NT2/D1 (cell line): ENCODE results near the gene REXO1.
"Not testable (repeated sequence)": the region's sequence is repeated elsewhere in the genome, so short reads cannot be mapped to it uniquely, and the experiment has no call there.

Experiments used
- DNase-seq: peaks from one replicate; pipeline ENCODE4 v3.0.0-alpha.2; 2011; ENCODE audit warnings: low read depth, low spot score
- H3K27me3 ChIP-seq: 2 replicates; pipeline ENCODE4 v1.6.0; 2011; ENCODE audit warnings: mild to moderate bottlenecking; ENCODE audit not compliant: insufficient read length, insufficient read depth
- H3K36me3 ChIP-seq: 2 replicates; pipeline ENCODE4 v1.6.1; 2011; ENCODE audit warnings: mild to moderate bottlenecking, low read length, mixed read lengths; ENCODE audit not compliant: insufficient read depth, insufficient read length
- H3K4me1 ChIP-seq: 2 replicates; pipeline ENCODE4 v1.5.1; 2011; ENCODE audit not compliant: insufficient read depth, insufficient read length
- H3K4me3 ChIP-seq: 2 replicates; pipeline ENCODE4 v1.5.1; 2011; ENCODE audit warnings: low read depth; ENCODE audit not compliant: insufficient read length
- H3K9ac ChIP-seq: 2 replicates; pipeline ENCODE4 v1.6.0; 2011; ENCODE audit warnings: low read depth; ENCODE audit not compliant: insufficient read length
- H3K9me3 ChIP-seq: 2 replicates; pipeline ENCODE4 v1.5.1; 2011; ENCODE audit warnings: mild to moderate bottlenecking, low read length; ENCODE audit not compliant: insufficient read depth
- SUZ12 ChIP-seq: IDR thresholded peaks from 2 replicates; pipeline ENCODE4 v1.6.1; 2011; ENCODE audit not compliant: insufficient read length, insufficient read depth; ENCODE audit errors: extremely low read depth
- YY1 ChIP-seq: IDR thresholded peaks from 2 replicates; pipeline ENCODE4 v1.6.1; 2011; ENCODE audit not compliant: insufficient read length, insufficient read depth
- ZNF274 ChIP-seq: IDR thresholded peaks from 2 replicates; pipeline ENCODE4 v1.6.1; 2011; ENCODE audit warnings: mild to moderate bottlenecking, low read depth, low read length

REXO1 gene

GRCh38 chr19:1880611-1881392 is 32.5 kb upstream of the REXO1 start:
- Histone ChIP-seq H3K9me3 (no peaks in the 10 kb centered on the region), H3K4me1 (peaks cover 15% of the 10 kb centered on the region), H3K4me3 (no peak overlapping the region), H3K9ac (peak overlapping the region; percentile 36), H3K27me3 (no peaks in the 10 kb centered on the region), H3K36me3 (peaks cover 23% of the 10 kb centered on the region)
- TF ChIP-seq ZNF274 (no peak), YY1 (no peak), SUZ12 (no peak)
- DNase-seq = no peak

GRCh38 chr19:1879982-1880381 is 31.7 kb upstream of the REXO1 start:
- H3K9ac ChIP-seq, H3K27me3 ChIP-seq, H3K4me3 ChIP-seq, H3K9me3 ChIP-seq, DNase-seq: not testable (repeated sequence)
- peaks cover 15% of the 10 kb centered on the region for H3K4me1 ChIP-seq
- peaks cover 23% of the 10 kb centered on the region for H3K36me3 ChIP-seq

DNA sequence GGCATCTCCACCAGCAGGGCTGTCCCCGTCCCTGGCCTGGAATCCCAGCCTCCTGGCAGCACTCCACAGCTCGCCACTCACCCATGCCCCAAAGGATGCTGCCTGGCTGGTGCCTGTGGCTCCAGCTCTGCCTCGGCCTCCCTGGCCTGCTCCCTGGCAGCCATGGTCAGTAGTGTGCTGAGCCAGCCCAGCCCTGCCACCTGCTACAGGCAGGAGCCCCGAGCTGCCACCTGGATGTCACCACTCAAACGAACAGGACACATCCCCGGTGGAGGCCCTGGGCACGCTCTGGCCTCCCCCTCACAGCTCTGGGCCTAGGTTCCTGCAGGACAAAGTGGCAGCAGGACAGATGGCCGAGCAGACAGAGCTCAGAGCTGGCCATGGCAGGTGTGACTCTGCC is 30.3 kb upstream of the REXO1 start:
- H3K4me1 ChIP-seq = peaks cover 13% of the 10 kb centered on the region
- not testable (repeated sequence) for DNase-seq, H3K4me3 ChIP-seq, H3K27me3 ChIP-seq, H3K9ac ChIP-seq, H3K9me3 ChIP-seq
- H3K36me3 ChIP-seq = peaks cover 30% of the 10 kb centered on the region

DNA sequence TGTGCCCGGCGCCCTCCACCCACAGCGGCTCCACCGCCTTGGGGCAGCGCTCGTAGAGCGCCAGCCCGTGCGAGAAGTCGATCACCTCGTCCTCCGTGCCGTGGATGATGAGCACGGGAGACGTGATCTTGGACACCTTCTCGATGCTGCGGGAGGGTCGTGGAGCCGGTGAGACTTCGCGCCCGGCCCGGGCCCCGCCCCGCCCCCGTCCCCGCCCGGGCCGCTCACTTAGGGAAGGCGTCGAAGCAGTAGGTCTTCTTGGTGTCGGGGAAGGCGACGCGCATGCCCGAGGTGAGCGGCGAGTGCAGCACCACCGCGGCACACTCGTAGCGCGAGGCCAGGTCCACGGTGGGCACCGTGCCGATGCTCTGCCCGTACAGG is 29.0 kb upstream of the REXO1 start:
- DNase-seq, H3K9me3 ChIP-seq, H3K4me1 ChIP-seq, H3K9ac ChIP-seq, H3K4me3 ChIP-seq, H3K27me3 ChIP-seq: not testable (repeated sequence)
- H3K36me3 ChIP-seq = peaks cover 35% of the 10 kb centered on the region

GRCh38 chr19:1876496-1877279 is 28.4 kb upstream of the REXO1 start:
- Histone ChIP-seq H3K4me3 (peak overlapping the region; percentile 100), H3K36me3 (peaks cover 33% of the 10 kb centered on the region), H3K9ac (peak overlapping the region; percentile 100)
- DNase-seq, H3K4me1 ChIP-seq, H3K9me3 ChIP-seq, H3K27me3 ChIP-seq: not testable (repeated sequence)

DNA sequence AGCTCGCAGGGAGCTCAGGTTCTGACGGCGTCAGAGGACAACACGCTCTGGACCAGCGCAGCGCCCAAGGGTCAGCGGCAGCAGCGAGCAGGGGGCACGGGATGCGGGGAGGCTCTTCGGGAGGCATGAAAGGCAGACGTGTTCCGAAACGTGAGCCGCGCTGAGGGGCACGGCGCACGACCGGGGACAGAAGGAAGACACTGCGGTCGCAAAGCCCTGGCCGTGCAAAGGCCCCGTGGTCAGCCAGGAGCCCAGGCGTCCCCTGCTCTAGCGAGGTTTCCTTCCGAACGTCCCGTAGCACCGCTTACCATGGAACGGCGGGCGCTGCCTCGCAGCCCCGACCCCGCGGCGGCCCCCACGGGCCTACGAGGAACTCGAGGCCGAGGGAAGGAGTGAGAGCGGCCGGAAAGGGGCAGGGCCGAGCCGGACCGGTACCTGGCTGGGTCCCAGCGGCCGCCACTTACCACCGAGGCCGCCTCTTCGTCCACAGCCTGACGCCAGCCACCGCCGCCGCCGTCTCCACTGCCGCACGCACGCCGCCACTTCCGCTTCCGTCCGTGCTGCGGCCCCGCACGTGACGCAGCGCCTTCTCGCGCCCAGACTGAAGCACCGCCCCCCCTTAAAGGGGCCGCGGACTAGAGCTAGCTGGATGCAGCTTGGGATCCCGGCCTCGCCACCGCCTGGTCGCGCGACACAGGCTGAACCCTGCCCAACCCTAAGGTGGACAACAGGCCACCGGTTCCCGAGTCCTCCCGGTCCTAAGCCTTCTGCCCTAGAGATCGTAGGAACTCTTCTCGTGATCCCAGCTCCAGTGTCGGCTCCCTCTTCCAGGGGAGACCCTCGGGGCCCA is 27.6 kb upstream of the REXO1 start:
- Histone ChIP-seq H3K4me3 (peak overlapping the region; percentile 100), H3K4me1 (peaks cover 12% of the 10 kb centered on the region)
- TF ChIP-seq YY1 (no peak), ZNF274 (no peak), SUZ12 (no peak)

DNA sequence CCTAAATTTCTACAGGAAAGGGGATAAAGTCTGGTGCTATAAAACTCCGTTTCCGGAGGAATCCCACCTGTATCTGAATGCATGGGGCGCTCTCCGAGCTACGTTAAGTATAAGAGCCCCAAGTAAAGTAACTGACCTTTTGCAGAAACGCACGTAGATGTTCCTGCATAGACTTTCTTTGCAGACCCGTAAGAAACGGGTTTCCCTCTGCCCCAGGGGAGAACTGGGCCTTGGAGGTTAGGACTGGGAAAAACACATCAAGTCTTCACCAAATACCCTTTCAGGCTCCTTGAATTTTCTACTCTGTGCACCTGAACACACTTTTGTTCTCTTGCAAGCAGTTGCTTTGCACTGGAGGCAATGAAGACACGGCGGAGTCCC is 27.0 kb upstream of the REXO1 start:
- not testable (repeated sequence) for H3K9me3 ChIP-seq, DNase-seq, H3K27me3 ChIP-seq
- Histone ChIP-seq H3K4me1 (peaks cover 15% of the 10 kb centered on the region), H3K9ac (peak overlapping the region; percentile 100), H3K36me3 (peaks cover 32% of the 10 kb centered on the region), H3K4me3 (peak overlapping the region; percentile 100)

More for the DNA sequence above, 27.6 kb upstream of the REXO1 start:
- Histone ChIP-seq H3K36me3 (peaks cover 37% of the 10 kb centered on the region), H3K27me3 (no peaks in the 10 kb centered on the region), H3K9ac (peak overlapping the region; percentile 100), H3K9me3 (no peaks in the 10 kb centered on the region)
- DNase-seq = peak; percentile 90
